Metanephros (tissue), 1 donor: ENCODE measurements around the gene BTBD7. TPM values are rescaled to one million over a fixed set of nuclear protein-coding genes. Genes with fewer than 3 reads are reported as not detected.

ENCODE experiments used
- total RNA-seq: library from RNA; depleted of rRNA; stranded (reverse); fragments of >200 nt; gene quantifications from one replicate; pipeline ENCODE4 v1.2.3, GENCODE V29; 2014

Gene BTBD7, protein sequence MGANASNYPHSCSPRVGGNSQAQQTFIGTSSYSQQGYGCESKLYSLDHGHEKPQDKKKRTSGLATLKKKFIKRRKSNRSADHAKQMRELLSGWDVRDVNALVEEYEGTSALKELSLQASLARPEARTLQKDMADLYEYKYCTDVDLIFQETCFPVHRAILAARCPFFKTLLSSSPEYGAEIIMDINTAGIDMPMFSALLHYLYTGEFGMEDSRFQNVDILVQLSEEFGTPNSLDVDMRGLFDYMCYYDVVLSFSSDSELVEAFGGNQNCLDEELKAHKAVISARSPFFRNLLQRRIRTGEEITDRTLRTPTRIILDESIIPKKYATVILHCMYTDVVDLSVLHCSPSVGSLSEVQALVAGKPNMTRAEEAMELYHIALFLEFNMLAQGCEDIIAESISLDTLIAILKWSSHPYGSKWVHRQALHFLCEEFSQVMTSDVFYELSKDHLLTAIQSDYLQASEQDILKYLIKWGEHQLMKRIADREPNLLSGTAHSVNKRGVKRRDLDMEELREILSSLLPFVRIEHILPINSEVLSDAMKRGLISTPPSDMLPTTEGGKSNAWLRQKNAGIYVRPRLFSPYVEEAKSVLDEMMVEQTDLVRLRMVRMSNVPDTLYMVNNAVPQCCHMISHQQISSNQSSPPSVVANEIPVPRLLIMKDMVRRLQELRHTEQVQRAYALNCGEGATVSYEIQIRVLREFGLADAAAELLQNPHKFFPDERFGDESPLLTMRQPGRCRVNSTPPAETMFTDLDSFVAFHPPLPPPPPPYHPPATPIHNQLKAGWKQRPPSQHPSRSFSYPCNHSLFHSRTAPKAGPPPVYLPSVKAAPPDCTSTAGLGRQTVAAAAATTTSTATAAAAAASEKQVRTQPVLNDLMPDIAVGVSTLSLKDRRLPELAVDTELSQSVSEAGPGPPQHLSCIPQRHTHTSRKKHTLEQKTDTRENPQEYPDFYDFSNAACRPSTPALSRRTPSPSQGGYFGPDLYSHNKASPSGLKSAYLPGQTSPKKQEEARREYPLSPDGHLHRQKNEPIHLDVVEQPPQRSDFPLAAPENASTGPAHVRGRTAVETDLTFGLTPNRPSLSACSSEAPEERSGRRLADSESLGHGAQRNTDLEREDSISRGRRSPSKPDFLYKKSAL
- 51.7 TPM for total RNA-seq

DNA sequence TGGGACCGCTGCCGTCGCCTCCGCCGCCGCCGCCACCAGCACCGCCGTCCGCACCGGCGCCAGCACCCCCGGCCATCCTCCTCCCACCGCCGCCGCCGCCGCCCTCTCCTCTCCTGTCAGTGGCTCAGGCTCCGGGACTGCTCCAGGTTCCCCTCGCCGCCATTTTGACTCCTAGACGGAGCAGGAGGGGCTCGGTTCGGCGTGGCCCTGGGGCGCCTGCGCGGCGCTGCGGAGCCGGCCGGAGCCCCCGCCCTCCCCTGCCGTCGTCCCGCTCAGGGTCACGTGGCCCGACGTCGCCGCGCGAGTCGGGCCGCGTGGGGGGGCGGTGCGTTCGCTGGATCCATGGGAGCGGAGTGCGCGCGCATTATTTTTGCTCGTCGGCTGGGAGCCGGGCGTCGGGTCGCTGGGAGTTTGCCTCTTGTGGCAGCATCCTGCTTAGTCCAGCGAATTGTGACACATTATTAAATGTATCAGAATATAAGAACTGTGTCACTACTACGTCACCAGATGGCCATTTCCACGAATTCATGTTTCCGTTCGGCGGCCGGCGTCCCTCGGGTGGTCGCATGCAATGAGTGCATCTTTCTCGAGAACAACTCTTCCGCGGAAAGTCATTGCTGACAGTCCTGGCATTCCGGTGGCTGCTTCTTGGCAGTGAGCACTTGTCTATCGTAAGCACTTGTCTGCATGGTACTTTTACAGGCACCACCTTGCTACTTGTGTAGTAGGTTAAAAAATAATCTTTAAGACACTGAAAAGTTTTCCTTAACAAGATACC lies at the start of gene BTBD7:
BTBD7 (minus strand) TSS at position 184 of the 778 bp plus-strand sequence. CDS start 36,985 bp downstream, outside the sequence.

DNA sequence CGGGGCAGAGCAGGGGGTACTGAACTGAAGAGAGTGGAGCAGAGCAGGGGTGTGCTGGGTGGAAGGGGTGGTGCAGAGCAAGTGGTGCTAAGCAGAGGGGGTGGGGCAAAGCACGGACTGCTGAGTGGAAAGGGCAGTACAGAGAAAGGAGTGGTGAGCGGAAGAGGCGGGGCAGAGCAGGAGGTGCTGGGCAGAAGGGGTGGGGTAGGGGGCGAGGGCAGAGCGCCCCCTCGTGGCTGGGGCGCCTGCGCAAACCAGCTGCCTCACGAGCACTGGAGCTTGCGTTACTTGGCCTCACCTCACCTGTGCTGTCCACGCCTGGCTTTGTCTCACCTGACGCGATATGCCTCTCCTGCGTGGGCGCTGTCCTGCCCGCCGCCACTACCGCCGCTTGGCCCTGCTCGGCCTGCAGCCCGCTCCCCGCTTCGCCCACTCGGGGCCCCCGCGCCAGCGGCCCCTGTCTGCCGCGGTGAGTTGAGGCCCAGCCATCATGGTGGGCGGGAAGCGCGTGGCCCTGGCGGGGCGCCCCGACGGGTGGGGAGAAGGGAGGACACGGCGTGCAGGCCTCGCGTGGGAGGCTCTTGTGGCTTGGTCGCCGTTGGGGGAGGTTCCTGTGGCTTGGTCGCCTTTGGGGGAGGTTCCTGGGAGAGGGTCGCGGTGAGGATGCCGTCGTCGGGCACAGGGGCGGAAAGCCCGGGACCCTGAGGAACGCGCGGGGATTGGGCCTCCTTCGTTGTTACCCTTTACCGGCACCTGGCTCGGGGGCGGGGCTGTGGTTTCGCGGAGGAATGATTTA lies 14.3 kb upstream of the BTBD7 start, which contains the start of gene COX8C:
COX8C (plus strand) TSS at position 257 of the 796 bp plus-strand sequence; CDS start at position 344, 87 bp downstream.

DNA sequence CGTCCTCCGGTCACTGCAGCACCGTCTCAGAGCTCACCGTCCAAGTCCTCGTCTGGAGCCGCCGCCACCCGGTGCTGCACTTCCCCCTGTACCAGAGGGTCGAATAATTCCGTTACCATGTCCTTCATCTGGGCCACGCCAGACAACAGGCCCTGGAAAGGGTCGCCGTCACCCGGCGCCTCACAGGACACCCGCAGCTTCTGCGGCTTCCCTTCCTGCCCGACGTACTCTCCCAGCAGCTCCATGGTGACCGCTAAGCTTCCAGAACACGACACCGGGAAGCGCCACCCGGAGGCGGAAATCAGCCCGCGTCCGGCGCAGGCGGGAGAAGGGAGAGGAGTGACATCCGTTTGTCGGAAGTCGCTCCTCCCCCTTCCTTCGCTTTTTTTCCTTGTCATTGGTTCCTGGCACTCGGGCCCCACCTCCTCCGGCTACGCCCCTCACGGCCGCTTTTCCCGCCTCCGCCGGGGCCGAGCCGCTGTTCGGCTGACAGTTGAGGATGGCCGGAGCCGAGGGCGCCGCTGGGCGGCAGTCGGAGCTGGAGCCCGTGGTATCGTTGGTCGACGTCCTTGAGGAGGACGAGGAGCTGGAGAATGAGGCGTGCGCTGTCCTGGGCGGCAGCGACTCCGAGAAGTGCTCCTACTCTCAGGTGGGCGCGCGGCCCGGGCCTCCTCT lies 125.9 kb downstream of the BTBD7 start, which contains the start of the genes GON7 and UBR7:
GON7 (minus strand) TSS at position 273 of the 675 bp plus-strand sequence; CDS start at position 245, 28 bp downstream.
UBR7 (plus strand) TSS at position 464 of the 675 bp plus-strand sequence; CDS start at position 500, 36 bp downstream.

Other genes with a start within 250 kb of the BTBD7 start
- 21.8 TPM for gene ITPK1, start 217.1 kb downstream of the BTBD7 start, total RNA-seq
- gene MOAP1, start 148.1 kb downstream of the BTBD7 start, total RNA-seq: 52.5 TPM
- 13.0 TPM for gene LYSET, start 147.7 kb downstream of the BTBD7 start, total RNA-seq
- 16.0 TPM for gene GON7, start 126.0 kb downstream of the BTBD7 start, total RNA-seq
- gene UBR7, start 125.8 kb downstream of the BTBD7 start, total RNA-seq: 53.4 TPM
- not detected for gene COX8C, start 14.1 kb upstream of the BTBD7 start, total RNA-seq
- gene UNC79, start 97.9 kb upstream of the BTBD7 start, total RNA-seq: 1.1 TPM